ENCODE measurements around the gene NKX6-2. TPM values are rescaled to one million over a fixed set of nuclear protein-coding genes. Genes with fewer than 3 reads are reported as not detected.
"Not testable (repeated sequence)": the region's sequence is repeated elsewhere in the genome, so short reads cannot be mapped to it uniquely, and the experiment has no call there.

Gene NKX6-2
- total RNA-seq, 2 donors from 2014 or later = not detected

- Mint-ChIP-seq H3K27me3 (no peaks in the 10 kb centered on the region), H3K36me3 (ENCODE audit: low read depth) (no peaks in the 10 kb centered on the region), H3K27ac (no peak overlapping the region), H3K4me1 (no peaks in the 10 kb centered on the region), H3K4me3 (no peak overlapping the region)
- no peak for DNase-seq
- no peak for ATAC-seq
- H3K9me3 ChIP-seq (ENCODE audit: control insufficient read depth, low read length, poor library complexity, severe bottlenecking) = no peaks in the 10 kb centered on the region
These were observed 9.8 kb downstream of the NKX6-2 start for GRCh38 chr10:132776186-132776585.

- Mint-ChIP-seq H3K36me3 (ENCODE audit: low read depth) (no peaks in the 10 kb centered on the region), H3K27ac (no peak overlapping the region), H3K27me3 (no peaks in the 10 kb centered on the region), H3K4me1 (no peaks in the 10 kb centered on the region), H3K4me3 (no peak overlapping the region)
- ATAC-seq (no peak), DNase-seq (no peak)
- no peaks in the 10 kb centered on the region for H3K9me3 ChIP-seq (ENCODE audit: control insufficient read depth, low read length, poor library complexity, severe bottlenecking)
These were observed 10.8 kb downstream of the NKX6-2 start for GRCh38 chr10:132774902-132775863.

- Mint-ChIP-seq H3K27me3 (no peaks in the 10 kb centered on the region), H3K4me3 (no peak overlapping the region), H3K27ac (peak overlapping the region; percentile 21), H3K36me3 (ENCODE audit: low read depth) (no peaks in the 10 kb centered on the region), H3K4me1 (no peaks in the 10 kb centered on the region)
- no peak for ATAC-seq
- H3K9me3 ChIP-seq (ENCODE audit: control insufficient read depth, low read length, poor library complexity, severe bottlenecking) = no peaks in the 10 kb centered on the region
- no peak for DNase-seq
These were observed 11.6 kb downstream of the NKX6-2 start for GRCh38 chr10:132774181-132774901.

GRCh38 chr10:132772816-132773215, 13.1 kb downstream of the NKX6-2 start:
- not testable (repeated sequence) for ATAC-seq; H3K27me3 Mint-ChIP-seq; H3K9me3 ChIP-seq (ENCODE audit: control insufficient read depth, low read length, poor library complexity, severe bottlenecking); H3K4me1 Mint-ChIP-seq; H3K36me3 Mint-ChIP-seq (ENCODE audit: low read depth); H3K27ac Mint-ChIP-seq; DNase-seq; H3K4me3 Mint-ChIP-seq

- Mint-ChIP-seq H3K4me1 (no peaks in the 10 kb centered on the region), H3K36me3 (ENCODE audit: low read depth) (peaks cover 5% of the 10 kb centered on the region)
- no peak for ATAC-seq
These were observed 15.6 kb downstream of the NKX6-2 start for GRCh38 chr10:132770061-132771021.

GRCh38 chr10:132768346-132769248, 17.4 kb downstream of the NKX6-2 start:
- no peak overlapping the region for H3K27ac Mint-ChIP-seq
- no peaks in the 10 kb centered on the region for H3K27me3 Mint-ChIP-seq
- no peak for ATAC-seq
- peaks cover 5% of the 10 kb centered on the region for H3K36me3 Mint-ChIP-seq (ENCODE audit: low read depth)
- no peak overlapping the region for H3K4me3 Mint-ChIP-seq
- H3K4me1 Mint-ChIP-seq = peaks cover 2% of the 10 kb centered on the region
- H3K9me3 ChIP-seq (ENCODE audit: control insufficient read depth, low read length, poor library complexity, severe bottlenecking) = no peaks in the 10 kb centered on the region
- DNase-seq = no peak

More at GRCh38 chr10:132770061-132771021, 15.6 kb downstream of the NKX6-2 start:
- DNase-seq = no peak
- H3K4me3 Mint-ChIP-seq = no peak overlapping the region
- no peaks in the 10 kb centered on the region for H3K9me3 ChIP-seq (ENCODE audit: control insufficient read depth, low read length, poor library complexity, severe bottlenecking)
- no peak overlapping the region for H3K27ac Mint-ChIP-seq
- no peaks in the 10 kb centered on the region for H3K27me3 Mint-ChIP-seq

GRCh38 chr10:132766291-132766690, 19.7 kb downstream of the NKX6-2 start:
- Mint-ChIP-seq H3K27me3 (no peaks in the 10 kb centered on the region), H3K36me3 (ENCODE audit: low read depth) (peaks cover 5% of the 10 kb centered on the region), H3K4me3 (no peak overlapping the region), H3K4me1 (peaks cover 2% of the 10 kb centered on the region), H3K27ac (peak overlapping the region; percentile 49)
- H3K9me3 ChIP-seq (ENCODE audit: control insufficient read depth, low read length, poor library complexity, severe bottlenecking) = no peaks in the 10 kb centered on the region
- DNase-seq = no peak
- no peak for ATAC-seq

- Mint-ChIP-seq H3K27ac (peak overlapping the region; percentile 49), H3K4me1 (peaks cover 2% of the 10 kb centered on the region), H3K36me3 (ENCODE audit: low read depth) (peaks cover 5% of the 10 kb centered on the region), H3K4me3 (no peak overlapping the region), H3K27me3 (no peaks in the 10 kb centered on the region)
- no peak for DNase-seq
- H3K9me3 ChIP-seq (ENCODE audit: control insufficient read depth, low read length, poor library complexity, severe bottlenecking) = no peaks in the 10 kb centered on the region
- no peak for ATAC-seq
These were observed 20.5 kb downstream of the NKX6-2 start for GRCh38 chr10:132765435-132765834.

- DNase-seq (no peak), ATAC-seq (no peak)
- H3K36me3 Mint-ChIP-seq (ENCODE audit: low read depth) = peaks cover 5% of the 10 kb centered on the region
- no peaks in the 10 kb centered on the region for H3K9me3 ChIP-seq (ENCODE audit: control insufficient read depth, low read length, poor library complexity, severe bottlenecking)
- H3K4me3 Mint-ChIP-seq = no peak overlapping the region
- H3K27me3 Mint-ChIP-seq = no peaks in the 10 kb centered on the region
- H3K27ac Mint-ChIP-seq = no peak overlapping the region
- peaks cover 2% of the 10 kb centered on the region for H3K4me1 Mint-ChIP-seq
These were observed 21.8 kb downstream of the NKX6-2 start for GRCh38 chr10:132764108-132764507.

GRCh38 chr10:132763545-132763944, 22.4 kb downstream of the NKX6-2 start:
- no peaks in the 10 kb centered on the region for H3K9me3 ChIP-seq (ENCODE audit: control insufficient read depth, low read length, poor library complexity, severe bottlenecking)
- Mint-ChIP-seq H3K27ac (no peak overlapping the region), H3K36me3 (ENCODE audit: low read depth) (peaks cover 5% of the 10 kb centered on the region), H3K4me3 (no peak overlapping the region), H3K4me1 (peaks cover 2% of the 10 kb centered on the region), H3K27me3 (no peaks in the 10 kb centered on the region)
- DNase-seq (no peak), ATAC-seq (no peak)

- DNase-seq (no peak), ATAC-seq (no peak)
- peaks cover 5% of the 10 kb centered on the region for H3K36me3 Mint-ChIP-seq (ENCODE audit: low read depth)
- H3K4me1 Mint-ChIP-seq = peaks cover 2% of the 10 kb centered on the region
- H3K27ac Mint-ChIP-seq = no peak overlapping the region
- no peaks in the 10 kb centered on the region for H3K9me3 ChIP-seq (ENCODE audit: control insufficient read depth, low read length, poor library complexity, severe bottlenecking)
- H3K27me3 Mint-ChIP-seq = no peaks in the 10 kb centered on the region
- H3K4me3 Mint-ChIP-seq = no peak overlapping the region
These were observed 23.7 kb downstream of the NKX6-2 start for GRCh38 chr10:132762267-132762666.

All from T-helper 17 cell (primary cell).